CD4-positive, alpha-beta T cell treated with Interleukin-6 for 4 hours (primary cell): Measurements from ENCODE around the gene VAMP2.

ENCODE experiments used
- DNase-seq: peaks from one replicate; pipeline ENCODE4 v3.0.0-alpha.2; 2020; ENCODE audit warnings: mixed read lengths

VAMP2 gene

DNA sequence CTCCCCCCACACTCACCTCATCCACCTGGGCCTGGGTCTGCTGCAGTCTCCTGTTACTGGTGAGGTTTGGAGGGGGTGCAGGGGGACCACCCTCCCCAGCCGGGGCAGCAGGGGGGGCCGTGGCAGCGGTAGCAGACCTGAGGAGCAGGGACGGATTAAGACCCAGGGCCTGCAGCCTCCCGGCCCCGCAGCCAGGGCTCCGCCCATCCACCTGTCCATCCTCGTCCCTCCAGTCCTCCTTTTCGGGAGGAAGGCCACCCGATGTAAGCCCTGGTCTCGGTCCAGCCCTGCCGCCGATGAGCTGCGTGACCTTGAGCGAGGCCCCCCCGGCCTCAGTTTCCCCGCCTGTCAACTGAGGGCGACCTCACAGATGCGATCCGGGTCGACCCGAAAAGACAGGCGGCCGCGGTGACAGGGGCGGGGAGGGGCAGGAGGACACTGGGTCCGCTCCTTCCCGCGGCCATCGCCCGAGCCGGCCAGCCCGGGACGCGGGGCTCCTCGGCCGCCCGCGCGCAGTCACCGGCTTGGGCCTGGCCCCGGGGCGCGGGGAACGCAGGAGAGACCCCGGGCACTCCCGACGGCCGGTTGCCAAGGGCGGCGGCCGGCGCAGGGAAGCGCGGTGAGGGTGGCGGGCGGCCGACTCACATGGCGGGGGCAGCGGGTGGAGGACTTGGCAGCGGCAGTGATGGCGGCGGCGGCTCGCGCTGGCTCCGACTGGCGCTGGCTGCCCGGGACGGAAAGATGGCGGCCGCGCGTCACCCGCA, at the start of gene VAMP2:
VAMP2 (minus strand) TSS at position 716 of the 764 bp plus-strand sequence; CDS start at position 647, 69 bp downstream.
- DNase-seq, result peak; percentile 85

DNA sequence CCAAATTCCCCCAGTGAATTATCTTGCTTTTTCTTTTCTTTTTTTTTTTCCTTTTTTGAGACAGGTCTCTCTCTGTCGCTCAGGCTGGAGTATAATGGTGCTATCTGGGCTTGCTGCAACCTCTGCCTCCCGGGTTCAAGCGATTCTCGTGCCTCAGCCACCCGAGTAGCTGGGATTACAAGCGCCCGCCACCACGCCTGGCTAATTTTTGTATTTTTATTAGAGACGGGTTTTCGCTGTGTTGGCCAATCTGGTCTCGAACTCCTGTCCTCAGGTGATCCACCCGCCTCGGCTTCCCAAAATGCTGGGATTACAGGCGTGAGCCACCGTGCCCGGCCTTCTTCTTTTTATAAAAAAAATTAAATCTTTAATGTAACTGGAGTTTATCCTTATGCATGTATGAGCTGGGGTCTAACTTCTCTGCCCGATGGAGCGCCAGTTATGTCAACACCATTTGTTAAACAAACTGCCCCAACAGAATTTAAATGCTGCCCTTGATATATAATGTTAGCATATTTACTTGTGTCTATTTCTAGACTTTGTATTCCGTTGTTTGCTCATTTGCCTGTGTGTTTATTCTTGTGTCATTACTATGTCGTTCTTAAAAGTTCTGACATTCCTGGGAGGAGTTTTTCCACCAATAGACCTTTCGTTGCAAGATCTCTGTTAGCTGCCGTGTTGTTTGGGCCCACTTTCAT, 48.2 kb upstream of the VAMP2 start:
- no peak for DNase-seq

DNA sequence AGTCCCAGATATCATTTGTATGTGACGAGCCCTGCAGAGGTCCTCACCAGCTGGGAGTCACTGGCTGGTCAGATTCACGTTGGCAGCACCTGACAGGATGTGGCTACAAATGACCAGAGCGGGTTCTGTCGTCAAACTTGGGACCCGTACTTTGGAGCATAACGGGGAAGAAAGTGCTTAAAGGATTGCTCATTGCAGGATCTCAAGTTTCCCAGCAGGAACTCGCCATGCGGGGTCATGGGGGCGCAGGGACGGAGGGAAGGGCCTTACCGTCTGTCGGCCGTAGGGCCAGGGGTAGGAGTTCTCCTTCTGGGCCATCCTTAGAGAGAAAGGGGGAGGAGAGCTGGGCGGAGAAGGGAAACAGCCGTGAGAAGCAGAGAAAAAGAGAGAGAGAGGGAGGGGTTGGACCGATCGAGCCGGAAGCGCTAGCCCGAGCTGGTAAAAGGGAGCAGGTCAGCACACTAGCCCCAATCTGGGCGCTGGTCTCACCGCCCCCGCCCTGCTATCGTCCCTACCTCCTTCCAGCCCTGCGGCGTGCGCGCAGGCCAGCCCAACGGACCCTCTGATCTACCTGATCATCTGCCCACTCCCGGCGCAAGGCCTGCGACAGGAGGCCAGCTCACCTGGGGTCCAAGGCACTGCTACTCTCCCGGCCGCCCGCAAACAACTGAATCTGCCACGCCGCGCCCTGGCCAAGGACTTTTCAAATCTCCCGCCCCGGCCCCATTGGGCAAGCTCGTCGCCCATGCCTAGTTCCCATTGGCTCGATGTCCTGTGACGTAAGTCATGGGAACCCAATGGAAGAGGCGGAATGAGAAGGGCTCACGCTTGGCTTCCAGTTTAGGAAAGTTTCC, 47.4 kb upstream of the VAMP2 start, which contains the start of gene AURKB:
AURKB (minus strand) TSS at position 669 of the 854 bp plus-strand sequence; CDS start at position 318, 351 bp downstream.
- peak; percentile 93 for DNase-seq

DNA sequence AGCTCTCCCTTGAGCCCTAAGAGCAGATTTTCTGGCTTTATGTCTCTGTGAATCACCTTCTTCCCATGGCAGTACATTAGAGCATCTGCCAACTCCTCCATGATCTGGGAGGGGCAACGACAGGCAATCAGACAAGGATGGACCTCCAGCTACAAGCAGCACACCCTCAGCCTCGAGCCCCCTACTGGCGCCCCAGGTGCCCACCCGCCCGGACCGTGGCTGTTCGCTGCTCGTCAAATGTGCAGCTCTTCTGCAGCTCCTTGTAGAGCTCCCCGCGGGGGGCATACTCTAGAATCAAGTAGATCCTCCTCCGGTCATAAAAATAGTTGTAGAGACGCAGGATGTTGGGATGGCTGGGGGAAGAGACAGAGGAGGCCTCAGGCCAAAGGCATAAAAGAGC, 43.8 kb upstream of the VAMP2 start:
- no peak for DNase-seq

DNA sequence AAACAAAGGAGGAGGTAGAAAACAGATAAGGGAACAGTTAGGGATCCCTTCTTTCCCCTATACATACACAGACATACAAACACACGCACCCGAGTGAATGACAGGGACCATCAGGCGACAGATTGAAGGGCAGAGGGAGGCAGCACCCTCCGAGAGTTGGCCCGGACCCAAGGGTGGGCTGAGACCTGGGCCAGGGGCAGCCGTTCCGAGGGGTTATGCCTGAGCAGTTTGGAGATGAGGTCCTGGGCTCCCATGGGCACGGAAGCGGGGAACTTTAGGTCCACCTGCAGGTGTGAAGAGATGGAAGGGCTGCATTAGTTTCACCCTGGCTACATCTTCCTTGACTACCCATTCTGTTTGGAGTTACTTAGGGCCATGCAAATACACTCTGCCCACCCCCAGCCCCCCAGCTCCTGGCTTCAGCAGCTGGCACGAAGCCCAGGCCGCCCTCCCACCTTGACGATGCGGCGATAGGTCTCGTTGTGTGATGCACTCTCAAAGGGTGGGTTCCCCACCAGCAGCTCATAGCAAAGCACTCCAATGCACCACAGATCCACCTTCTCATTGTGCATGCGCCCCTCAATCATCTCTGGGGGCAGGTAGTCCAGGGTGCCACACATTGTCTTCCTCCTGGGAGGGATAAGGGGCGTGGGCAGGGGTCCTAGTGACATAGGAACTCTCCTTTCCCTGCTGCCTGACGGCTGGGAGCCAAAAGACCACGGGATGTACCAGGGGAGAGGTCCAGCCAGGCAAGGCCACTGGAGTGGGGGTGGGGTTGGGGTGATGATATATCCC, 42.2 kb upstream of the VAMP2 start:
- DNase-seq, result no peak

DNA sequence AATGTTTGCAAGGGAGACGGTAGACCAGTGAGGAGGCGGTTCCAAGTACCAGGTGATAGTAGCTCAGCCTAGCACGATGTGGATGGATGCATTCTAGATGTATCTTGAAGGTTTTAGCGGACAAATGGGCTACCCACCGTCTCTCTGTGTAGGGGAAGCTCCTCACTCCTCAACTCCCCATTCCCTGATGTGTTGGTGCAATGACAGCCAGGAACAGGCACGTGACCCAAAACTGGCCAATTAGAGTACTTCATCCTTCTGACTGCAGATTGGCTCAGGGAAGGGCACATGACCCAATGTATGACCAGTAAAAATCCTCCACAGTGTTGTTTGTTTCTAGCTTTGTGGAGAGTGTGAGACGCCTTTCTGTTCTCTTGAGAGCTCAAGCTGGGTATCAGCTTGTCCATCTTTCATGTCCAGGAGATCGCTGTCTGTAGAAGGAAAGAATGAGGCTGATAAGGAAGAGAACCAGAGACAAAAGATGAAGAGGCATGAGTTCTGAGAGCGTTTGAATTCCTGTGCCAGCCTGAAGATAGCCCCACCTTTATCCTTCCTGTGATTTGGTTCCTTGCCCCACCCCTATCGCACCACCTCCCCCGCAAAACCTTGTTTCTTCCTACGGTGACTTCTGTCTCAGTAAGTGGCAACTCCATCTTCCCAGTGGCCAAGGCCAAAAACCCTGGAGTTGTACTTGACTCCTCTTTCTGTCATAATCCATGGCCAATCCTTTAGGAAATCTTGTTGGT, 29.5 kb upstream of the VAMP2 start:
- DNase-seq, result peak; percentile 60

- no peak for DNase-seq
These were observed 27.8 kb upstream of the VAMP2 start for GRCh38 chr17:8190506-8190905.

DNA sequence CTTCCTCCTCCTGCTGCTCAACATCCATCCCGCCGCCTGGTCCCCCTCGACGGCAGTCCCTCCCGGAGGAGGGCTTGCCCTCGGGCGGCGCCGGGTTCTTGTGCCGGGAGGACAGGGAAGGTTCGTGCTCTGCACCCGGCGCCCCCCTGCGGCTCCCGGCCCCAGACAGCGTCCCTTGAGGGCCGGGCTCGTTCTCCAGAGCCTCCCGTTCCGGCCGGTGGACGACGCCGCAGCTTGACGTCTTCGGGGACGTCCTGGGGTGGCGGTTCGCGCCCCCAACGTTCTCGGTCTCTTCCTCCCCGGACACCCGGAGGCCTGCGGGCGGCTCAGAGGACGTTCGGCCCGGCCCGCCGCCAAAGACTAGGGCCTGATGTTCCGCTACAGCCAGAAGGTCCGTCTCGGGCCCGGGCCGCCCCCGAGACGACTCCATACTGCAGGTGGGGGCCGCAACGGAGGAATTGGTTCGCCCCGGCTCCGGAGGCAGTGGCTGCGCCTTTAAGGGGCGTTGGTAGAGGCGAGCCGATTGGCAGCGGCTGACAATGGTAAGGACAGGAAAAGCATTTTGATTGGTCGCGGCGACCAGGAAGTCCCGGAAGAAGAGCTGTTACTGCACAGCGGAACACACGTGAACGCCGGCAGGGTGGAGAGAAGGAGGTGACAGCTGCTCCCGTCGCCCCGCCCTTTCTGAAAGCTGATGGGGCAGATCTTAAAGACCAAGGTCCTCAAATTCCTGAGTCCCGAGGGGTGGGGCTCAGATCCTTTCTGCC, 27.1 kb upstream of the VAMP2 start, which contains the start of gene BORCS6:
BORCS6 (minus strand) TSS at position 470 of the 767 bp plus-strand sequence; CDS start at position 430, 40 bp downstream.
- DNase-seq, result peak; percentile 95

- peak; percentile 42 for DNase-seq
These were observed 26.4 kb upstream of the VAMP2 start for GRCh38 chr17:8189041-8189710.

DNA sequence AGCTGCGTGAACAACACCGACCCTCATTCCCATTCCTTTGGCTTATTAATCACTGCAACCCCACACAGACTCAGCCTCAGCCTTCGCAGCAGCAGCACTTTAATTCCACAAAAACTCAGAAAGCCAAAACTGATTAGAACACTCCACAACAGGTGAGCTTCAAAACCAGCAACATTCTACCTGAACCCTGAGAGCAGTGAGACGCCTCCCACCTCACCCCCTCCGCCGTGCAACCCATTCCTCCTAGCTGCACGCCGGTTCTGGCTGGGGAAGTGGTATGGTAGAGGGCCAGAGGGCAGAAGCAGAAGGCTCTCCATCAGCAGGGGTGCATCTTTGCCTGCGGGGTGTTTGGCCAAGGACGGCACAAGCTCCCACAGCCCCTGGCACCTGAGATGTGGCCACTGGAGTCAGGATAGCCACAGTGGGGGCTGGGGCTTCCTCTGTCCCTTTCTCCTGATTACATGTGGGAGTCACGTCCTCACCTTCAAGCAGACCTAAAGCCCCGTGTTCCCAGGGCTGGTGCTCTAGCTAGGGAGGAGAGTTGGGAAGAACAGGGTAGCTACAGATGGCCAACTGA, 25.6 kb upstream of the VAMP2 start:
- DNase-seq, result peak; percentile 34

GRCh38 chr17:8187517-8188262, 24.9 kb upstream of the VAMP2 start:
- DNase-seq, result peak; percentile 91

GRCh38 chr17:8186787-8187516, 24.2 kb upstream of the VAMP2 start:
- peak; percentile 89 for DNase-seq

DNA sequence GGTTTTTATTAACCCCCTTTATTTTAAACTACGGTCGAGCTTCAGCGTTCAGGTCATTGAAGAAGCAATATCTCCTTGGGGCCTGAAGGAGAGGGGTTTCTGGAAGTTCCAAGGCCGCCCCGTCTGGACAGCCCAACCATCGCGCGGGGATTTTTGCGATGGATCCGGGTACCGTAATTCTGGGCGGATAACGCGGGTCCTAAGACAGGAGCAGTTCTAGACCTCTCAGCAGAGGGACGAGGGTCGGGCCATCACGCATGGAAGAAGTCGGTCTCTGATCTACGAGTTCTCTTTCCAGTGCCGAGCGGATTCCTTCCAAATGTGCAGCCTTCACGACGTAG, 23.7 kb upstream of the VAMP2 start:
- no peak for DNase-seq

- DNase-seq, result peak; percentile 87
These were observed 23.1 kb upstream of the VAMP2 start for GRCh38 chr17:8185582-8186445.

- no peak for DNase-seq
These were observed 14.4 kb upstream of the VAMP2 start for GRCh38 chr17:8176998-8177731.

GRCh38 chr17:8176197-8176940, 13.6 kb upstream of the VAMP2 start, which contains the start of gene TMEM107:
TSS of gene TMEM107 (minus strand) at chr17:8176380. CDS start at chr17:8176286, 94 bp downstream.
- peak; percentile 91 for DNase-seq
